Activated CD8-positive, alpha-beta memory T cell treated with anti-CD3 and anti-CD28 coated beads for 24 hours (primary cell): ENCODE results near the gene SEZ6.

Experiments
- DNase-seq: peaks from one replicate; pipeline ENCODE4 v3.0.0-alpha.2; 2020

Gene SEZ6

GRCh38 chr17:28928061-28928460, 77.8 kb downstream of the SEZ6 start:
- DNase-seq = no peak

GRCh38 chr17:28926786-28927185, 79.0 kb downstream of the SEZ6 start:
- no peak for DNase-seq

- DNase-seq = no peak
These were observed 79.5 kb downstream of the SEZ6 start for GRCh38 chr17:28926366-28926765.

GRCh38 chr17:28925912-28926365, 79.9 kb downstream of the SEZ6 start:
- DNase-seq = no peak

GRCh38 chr17:28920201-28920600, 85.6 kb downstream of the SEZ6 start:
- DNase-seq = no peak

GRCh38 chr17:28918295-28918694, 87.5 kb downstream of the SEZ6 start:
- DNase-seq = no peak

- DNase-seq = no peak
These were observed 88.4 kb downstream of the SEZ6 start for GRCh38 chr17:28917465-28917864.

GRCh38 chr17:28917029-28917428, 88.8 kb downstream of the SEZ6 start:
- DNase-seq = no peak

GRCh38 chr17:28916302-28916934, 89.4 kb downstream of the SEZ6 start:
- DNase-seq = peak; percentile 73

- DNase-seq = no peak
These were observed 92.9 kb downstream of the SEZ6 start for GRCh38 chr17:28912938-28913333.

GRCh38 chr17:28912281-28912937, 93.4 kb downstream of the SEZ6 start:
- DNase-seq = no peak

GRCh38 chr17:28911411-28912045, 94.3 kb downstream of the SEZ6 start:
- no peak for DNase-seq

- no peak for DNase-seq
These were observed 95.3 kb downstream of the SEZ6 start for GRCh38 chr17:28910534-28910933.

- no peak for DNase-seq
These were observed 97.1 kb downstream of the SEZ6 start for GRCh38 chr17:28908640-28909167.

- no peak for DNase-seq
These were observed 97.9 kb downstream of the SEZ6 start for GRCh38 chr17:28907709-28908475.

GRCh38 chr17:28906706-28907438, 99.0 kb downstream of the SEZ6 start:
- DNase-seq = no peak

- DNase-seq = no peak
These were observed 99.6 kb downstream of the SEZ6 start for GRCh38 chr17:28906276-28906675.
